ENCODE results near the gene ICAM4.

DNA sequence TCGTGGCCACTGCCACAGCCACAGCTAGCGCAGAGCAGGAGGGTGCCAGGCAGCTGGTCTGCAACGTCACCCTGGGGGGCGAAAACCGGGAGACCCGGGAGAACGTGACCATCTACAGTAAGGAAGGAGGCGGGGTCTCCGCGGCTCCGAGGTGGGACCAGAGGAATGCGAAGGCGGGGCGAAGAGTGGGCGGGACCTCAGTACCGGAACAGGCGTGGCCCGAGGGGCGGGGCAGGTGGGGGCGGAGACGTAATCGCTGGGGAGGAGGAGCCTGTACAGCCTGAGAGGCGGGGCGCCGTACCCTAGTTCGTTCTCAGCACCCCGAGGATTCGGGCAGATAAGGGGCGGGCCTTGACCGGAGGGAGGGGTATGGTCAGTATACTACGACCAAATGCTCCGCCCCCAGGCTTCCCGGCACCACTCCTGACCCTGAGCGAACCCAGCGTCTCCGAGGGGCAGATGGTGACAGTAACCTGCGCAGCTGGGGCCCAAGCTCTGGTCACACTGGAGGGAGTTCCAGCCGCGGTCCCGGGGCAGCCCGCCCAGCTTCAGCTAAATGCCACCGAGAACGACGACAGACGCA is 5.5 kb downstream of the ICAM4 start:
- TF ChIP-seq TAF1 (IDR thresholded peaks at IDR 0.05; ENCODE audit: borderline replicate concordance, insufficient read depth, low read length) (no peak), SIN3A (IDR thresholded peaks at IDR 0.05; ENCODE audit: borderline replicate concordance, insufficient read depth, low read length) (no peak)
